ENCODE results near the gene PLEKHH1. TPM values are rescaled to one million over a fixed set of nuclear protein-coding genes. Genes with fewer than 3 reads are reported as not detected.
A peak's percentile ranks its signal among the peaks of the same experiment; 100 is the strongest.

The PLEKHH1 gene
- total and polyA plus RNA-seq, 9 of the 15 experiments (the other 6 are each of a cell fraction or from before 2014, with no cell fraction given), result 0.76 to 5.9 (median 2.9) TPM

GRCh38 chr14:67619446-67620216 is 86.5 kb downstream of the PLEKHH1 start, which contains the start of gene ARG2 (continued):
- TF ChIP-seq ZNF311 (CRISPR knock-in tag; IDR thresholded peaks at IDR 0.05) (no peak), ZNF143 (CRISPR knock-in tag; IDR thresholded peaks at IDR 0.05) (no peak), ZNF695 (CRISPR knock-in tag; IDR thresholded peaks at IDR 0.05) (no peak), SMC3 (conservative IDR thresholded peaks at IDR 0.05; ENCODE audit: insufficient read depth, low read depth, low read length) (no peak), NR0B1 (IDR thresholded peaks at IDR 0.05; ENCODE audit: partially characterized antibody) (no peak)

- no peak for FAIRE-seq
- peak overlapping the region; percentile 73 for H3K27ac ChIP-seq (ENCODE audit: extremely low read depth, low read depth, low read length)
- H3K27me3 ChIP-seq (ENCODE audit: control insufficient read depth in 2 of 2, insufficient read depth in 2 of 2, low read length in 2 of 2), result no peaks in the 10 kb centered on the region
- WGBS (ENCODE audit: insufficient coverage, low coverage, missing lambda C conversion rate), result 7% methylated on average over 15 of the region's 19 CpGs
- peak overlapping the region; percentile 73 to 95 for H3K9ac ChIP-seq (ENCODE audit: insufficient read depth in 1 of 2, low read depth in 2 of 2, low read length in 2 of 2)
- H3K36me3 ChIP-seq (ENCODE audit: control insufficient read depth, insufficient read depth, low read length), result no peaks in the 10 kb centered on the region; the same call in 2 of the 3 replicates
- ChIA-PET POLR2A (interaction anchor here (0.5 to 2.0 kb wide), 12 partner anchors 10 to 153 kb away, joined by 3 to 8 read pairs (median 4); no protein-coding TSS in a partner anchor), CTCF (ENCODE audit: low intra/inter-chr PET ratio) (interaction anchor here (0.6 to 3.3 kb wide), 3 partner anchors 47 to 84 kb away, joined by 3 to 19 read pairs (median 14); no protein-coding TSS in a partner anchor)
- H3K4me1 ChIP-seq (replicated peaks in 1 of 2; ENCODE audit: control insufficient read depth in 2 of 2, insufficient read depth in 2 of 2, low read length in 2 of 2), result peaks cover 14 to 25% of the 10 kb centered on the region in 2 experiments; a peak in 4 of 5 replicates
- H3K9me1 ChIP-seq (ENCODE audit: control insufficient read depth, insufficient read depth, low read length), result no peaks in the 10 kb centered on the region
- TF ChIP-seq YY1 (IDR thresholded peaks at IDR 0.05; ENCODE audit: borderline replicate concordance in 1 of 3, control insufficient read depth in 1 of 3, extremely low read depth in 1 of 3, insufficient read depth in 3 of 3, insufficient read length in 1 of 3, insufficient replicate concordance in 2 of 3, low read depth in 1 of 3, low read length in 2 of 3), result no peak
- no peak for TF ChIP-seq ZNF592 (IDR thresholded peaks at IDR 0.05)
- TF ChIP-seq SPI1 (IDR thresholded peaks at IDR 0.05; ENCODE audit: borderline replicate concordance, low read depth, low read length), result peak; percentile 43; the same call in 1 of the 2 replicates
- TF ChIP-seq KDM1A (IDR thresholded peaks at IDR 0.05), result 0 out of 4 replicates have a peak, but pooled peaks of 1 of the 2 experiments have one; percentile 13
- peak overlapping the region; percentile 97 for H2AFZ ChIP-seq (ENCODE audit: low read depth, low read length)
- intact Hi-C loops (cut with micrococcal nuclease) (no loop called here), in situ Hi-C loops (cut with MboI) (loop anchor here (5.0 kb wide), 1 partner anchor 47 kb away; no protein-coding TSS in a partner anchor)
- BruUV-seq (replicated peaks), result no TSS peak
- H3K9me3 ChIP-seq (replicated peaks; ENCODE audit: control insufficient read depth, insufficient read depth, low read depth, low read length), result no peaks in the 10 kb centered on the region
- peak in 2 of 4 experiments; percentile 18 to 40 for DNase-seq (ENCODE audit: extremely low read depth in 1 of 4, low spot score in 3 of 4)
- ATAC-seq, result peak; percentile 16
- peak overlapping the region; percentile 78 for H3K4me3 ChIP-seq
- no peaks in the 10 kb centered on the region for H4K20me1 ChIP-seq (replicated peaks; ENCODE audit: control insufficient read depth, insufficient read depth, low read length)
- peak overlapping the region; percentile 83 for H3K4me2 ChIP-seq (ENCODE audit: insufficient read depth, low read length)
- peaks cover 4% of the 10 kb centered on the region; the same call in 2 of the 3 replicates for H3K79me2 ChIP-seq (ENCODE audit: control insufficient read depth, insufficient read depth, low read length)
Observed at GRCh38 chr14:67620217-67620785, 87.2 kb downstream of the PLEKHH1 start.

Data from K562 (cell line).